H1 (cell line): ENCODE measurements around the gene VSTM4. TPM values are rescaled to one million over a fixed set of nuclear protein-coding genes. Genes with fewer than 3 reads are reported as not detected.

Experiments
- HDAC2 ChIP-seq, 2 experiments: fragments of 300-600 bp in 1 of 2; sonication (generic) in 1 of 2; IDR thresholded peaks; 2 replicates each; pipeline ENCODE4 v1.6.1; 2011 to 2012; ENCODE audit warnings: low read depth in 2 of 2, low read length in 2 of 2, mild to moderate bottlenecking in 2 of 2, moderate library complexity in 2 of 2, borderline replicate concordance in 1 of 2, inconsistent platforms in 1 of 2
- NRF1 ChIP-seq: IDR thresholded peaks from 2 replicates; pipeline ENCODE4 v1.6.1; 2011; ENCODE audit warnings: mild to moderate bottlenecking, low read depth, low read length, improper control_type of control experiment
- SAP30 ChIP-seq: fragments of 300-600 bp; sonication (generic); IDR thresholded peaks from 2 replicates; pipeline ENCODE4 v1.7.1; 2012; ENCODE audit warnings: low read length, moderate library complexity, mild to moderate bottlenecking, inconsistent platforms; ENCODE audit not compliant: insufficient read depth, insufficient replicate concordance
- SIX5 ChIP-seq: IDR thresholded peaks from 2 replicates; pipeline ENCODE4 v1.6.1; 2011; ENCODE audit warnings: mild to moderate bottlenecking, low read depth, low read length
- SP1 ChIP-seq: IDR thresholded peaks from 2 replicates; pipeline ENCODE4 v1.6.1; 2011; ENCODE audit warnings: low read depth, low read length
- TAF1 ChIP-seq: IDR thresholded peaks from 2 replicates; pipeline ENCODE4 v1.6.1; 2011; ENCODE audit warnings: mild to moderate bottlenecking, low read depth, low read length
- TAF7 ChIP-seq: optimal IDR thresholded peaks from 2 replicates; pipeline ENCODE3; 2011; ENCODE audit warnings: low read depth, mild to moderate bottlenecking, inconsistent platforms, low read length, moderate library complexity, borderline replicate concordance
- polyA plus RNA-seq, 7 experiments: library from polyadenylated mRNA; depleted of rRNA in 3 of 7; stranded (reverse) in 5 of 7; unstranded in 2 of 7; fragments of >200 nt in 5 of 7; fragments of 200-250 nt in 2 of 7; gene quantifications; 1 replicate in 5 of 7; 2 replicates in 1 of 7; 4 replicates in 1 of 7; pipeline versions ENCODE4 v1.2.1 to v1.2.3, GENCODE V29; 2011 to 2013; ENCODE audit warnings: missing spikeins in 2 of 7, mixed read lengths in 2 of 7
- total RNA-seq: library from RNA; stranded (reverse); fragmentation: NEBNext Ultra II Directional; extraction: Animal tissue kit (Norgen Biotek cat#: 25700); gene quantifications from 2 replicates; pipeline ENCODE4 v1.2.1, GENCODE V29; 2021
- TF ChIP-seq, protein P1 (sequence below): fragments of 300-600 bp; sonication (generic); IDR thresholded peaks from 2 replicates; pipeline ENCODE4 v1.7.1; 2012; ENCODE audit warnings: low read length, moderate library complexity, mild to moderate bottlenecking, inconsistent platforms; ENCODE audit not compliant: insufficient replicate concordance
- TF ChIP-seq, protein P2 (sequence below): IDR thresholded peaks from 2 replicates; pipeline ENCODE4 v1.6.1; 2012; ENCODE audit warnings: inconsistent platforms

The VSTM4 gene
- total and polyA plus RNA-seq, 2 of the 8 experiments (the other 6 are each of a cell fraction or from before 2014, with no cell fraction given), result 0.48 to 0.73 TPM

DNA sequence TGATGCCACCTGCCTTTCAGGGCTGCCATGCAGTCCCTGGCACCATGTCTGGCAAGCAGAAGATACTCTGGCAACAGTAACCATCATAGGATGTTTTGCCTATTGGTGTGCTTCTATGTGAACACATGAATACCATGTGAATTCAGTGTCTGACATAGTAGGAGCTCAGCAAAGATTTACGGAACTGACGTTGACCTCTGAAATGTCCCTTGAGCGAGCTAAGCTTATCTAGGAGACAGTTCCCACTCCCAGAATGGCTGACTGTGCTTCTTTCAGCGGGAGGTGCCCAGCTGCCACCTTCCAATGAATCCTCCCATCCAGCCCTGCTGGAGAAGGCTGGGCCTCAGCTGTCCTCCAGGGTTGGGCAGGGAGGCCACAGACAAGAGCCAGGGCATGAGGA, 104.5 kb downstream of the VSTM4 start (continued):
- TF ChIP-seq, protein P1, sequence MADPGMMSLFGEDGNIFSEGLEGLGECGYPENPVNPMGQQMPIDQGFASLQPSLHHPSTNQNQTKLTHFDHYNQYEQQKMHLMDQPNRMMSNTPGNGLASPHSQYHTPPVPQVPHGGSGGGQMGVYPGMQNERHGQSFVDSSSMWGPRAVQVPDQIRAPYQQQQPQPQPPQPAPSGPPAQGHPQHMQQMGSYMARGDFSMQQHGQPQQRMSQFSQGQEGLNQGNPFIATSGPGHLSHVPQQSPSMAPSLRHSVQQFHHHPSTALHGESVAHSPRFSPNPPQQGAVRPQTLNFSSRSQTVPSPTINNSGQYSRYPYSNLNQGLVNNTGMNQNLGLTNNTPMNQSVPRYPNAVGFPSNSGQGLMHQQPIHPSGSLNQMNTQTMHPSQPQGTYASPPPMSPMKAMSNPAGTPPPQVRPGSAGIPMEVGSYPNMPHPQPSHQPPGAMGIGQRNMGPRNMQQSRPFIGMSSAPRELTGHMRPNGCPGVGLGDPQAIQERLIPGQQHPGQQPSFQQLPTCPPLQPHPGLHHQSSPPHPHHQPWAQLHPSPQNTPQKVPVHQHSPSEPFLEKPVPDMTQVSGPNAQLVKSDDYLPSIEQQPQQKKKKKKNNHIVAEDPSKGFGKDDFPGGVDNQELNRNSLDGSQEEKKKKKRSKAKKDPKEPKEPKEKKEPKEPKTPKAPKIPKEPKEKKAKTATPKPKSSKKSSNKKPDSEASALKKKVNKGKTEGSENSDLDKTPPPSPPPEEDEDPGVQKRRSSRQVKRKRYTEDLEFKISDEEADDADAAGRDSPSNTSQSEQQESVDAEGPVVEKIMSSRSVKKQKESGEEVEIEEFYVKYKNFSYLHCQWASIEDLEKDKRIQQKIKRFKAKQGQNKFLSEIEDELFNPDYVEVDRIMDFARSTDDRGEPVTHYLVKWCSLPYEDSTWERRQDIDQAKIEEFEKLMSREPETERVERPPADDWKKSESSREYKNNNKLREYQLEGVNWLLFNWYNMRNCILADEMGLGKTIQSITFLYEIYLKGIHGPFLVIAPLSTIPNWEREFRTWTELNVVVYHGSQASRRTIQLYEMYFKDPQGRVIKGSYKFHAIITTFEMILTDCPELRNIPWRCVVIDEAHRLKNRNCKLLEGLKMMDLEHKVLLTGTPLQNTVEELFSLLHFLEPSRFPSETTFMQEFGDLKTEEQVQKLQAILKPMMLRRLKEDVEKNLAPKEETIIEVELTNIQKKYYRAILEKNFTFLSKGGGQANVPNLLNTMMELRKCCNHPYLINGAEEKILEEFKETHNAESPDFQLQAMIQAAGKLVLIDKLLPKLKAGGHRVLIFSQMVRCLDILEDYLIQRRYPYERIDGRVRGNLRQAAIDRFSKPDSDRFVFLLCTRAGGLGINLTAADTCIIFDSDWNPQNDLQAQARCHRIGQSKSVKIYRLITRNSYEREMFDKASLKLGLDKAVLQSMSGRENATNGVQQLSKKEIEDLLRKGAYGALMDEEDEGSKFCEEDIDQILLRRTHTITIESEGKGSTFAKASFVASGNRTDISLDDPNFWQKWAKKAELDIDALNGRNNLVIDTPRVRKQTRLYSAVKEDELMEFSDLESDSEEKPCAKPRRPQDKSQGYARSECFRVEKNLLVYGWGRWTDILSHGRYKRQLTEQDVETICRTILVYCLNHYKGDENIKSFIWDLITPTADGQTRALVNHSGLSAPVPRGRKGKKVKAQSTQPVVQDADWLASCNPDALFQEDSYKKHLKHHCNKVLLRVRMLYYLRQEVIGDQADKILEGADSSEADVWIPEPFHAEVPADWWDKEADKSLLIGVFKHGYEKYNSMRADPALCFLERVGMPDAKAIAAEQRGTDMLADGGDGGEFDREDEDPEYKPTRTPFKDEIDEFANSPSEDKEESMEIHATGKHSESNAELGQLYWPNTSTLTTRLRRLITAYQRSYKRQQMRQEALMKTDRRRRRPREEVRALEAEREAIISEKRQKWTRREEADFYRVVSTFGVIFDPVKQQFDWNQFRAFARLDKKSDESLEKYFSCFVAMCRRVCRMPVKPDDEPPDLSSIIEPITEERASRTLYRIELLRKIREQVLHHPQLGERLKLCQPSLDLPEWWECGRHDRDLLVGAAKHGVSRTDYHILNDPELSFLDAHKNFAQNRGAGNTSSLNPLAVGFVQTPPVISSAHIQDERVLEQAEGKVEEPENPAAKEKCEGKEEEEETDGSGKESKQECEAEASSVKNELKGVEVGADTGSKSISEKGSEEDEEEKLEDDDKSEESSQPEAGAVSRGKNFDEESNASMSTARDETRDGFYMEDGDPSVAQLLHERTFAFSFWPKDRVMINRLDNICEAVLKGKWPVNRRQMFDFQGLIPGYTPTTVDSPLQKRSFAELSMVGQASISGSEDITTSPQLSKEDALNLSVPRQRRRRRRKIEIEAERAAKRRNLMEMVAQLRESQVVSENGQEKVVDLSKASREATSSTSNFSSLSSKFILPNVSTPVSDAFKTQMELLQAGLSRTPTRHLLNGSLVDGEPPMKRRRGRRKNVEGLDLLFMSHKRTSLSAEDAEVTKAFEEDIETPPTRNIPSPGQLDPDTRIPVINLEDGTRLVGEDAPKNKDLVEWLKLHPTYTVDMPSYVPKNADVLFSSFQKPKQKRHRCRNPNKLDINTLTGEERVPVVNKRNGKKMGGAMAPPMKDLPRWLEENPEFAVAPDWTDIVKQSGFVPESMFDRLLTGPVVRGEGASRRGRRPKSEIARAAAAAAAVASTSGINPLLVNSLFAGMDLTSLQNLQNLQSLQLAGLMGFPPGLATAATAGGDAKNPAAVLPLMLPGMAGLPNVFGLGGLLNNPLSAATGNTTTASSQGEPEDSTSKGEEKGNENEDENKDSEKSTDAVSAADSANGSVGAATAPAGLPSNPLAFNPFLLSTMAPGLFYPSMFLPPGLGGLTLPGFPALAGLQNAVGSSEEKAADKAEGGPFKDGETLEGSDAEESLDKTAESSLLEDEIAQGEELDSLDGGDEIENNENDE, result no peak
- TF ChIP-seq SP1 (no peak), SIX5 (no peak), TAF1 (no peak), TAF7 (no peak), HDAC2 (IDR thresholded peaks at IDR 0.05; ENCODE audit: borderline replicate concordance in 1 of 2, low read depth in 2 of 2, low read length in 2 of 2) (no peak), SAP30 (no peak), NRF1 (no peak)
- TF ChIP-seq, protein P2, sequence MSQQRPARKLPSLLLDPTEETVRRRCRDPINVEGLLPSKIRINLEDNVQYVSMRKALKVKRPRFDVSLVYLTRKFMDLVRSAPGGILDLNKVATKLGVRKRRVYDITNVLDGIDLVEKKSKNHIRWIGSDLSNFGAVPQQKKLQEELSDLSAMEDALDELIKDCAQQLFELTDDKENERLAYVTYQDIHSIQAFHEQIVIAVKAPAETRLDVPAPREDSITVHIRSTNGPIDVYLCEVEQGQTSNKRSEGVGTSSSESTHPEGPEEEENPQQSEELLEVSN, result no peak
